ENCODE results near the gene SH3PXD2B. TPM values are rescaled to one million over a fixed set of nuclear protein-coding genes. Genes with fewer than 3 reads are reported as not detected.

Gene SH3PXD2B
- total RNA-seq, 2 experiments from 2014 or later: 0.21 to 0.23 TPM

- POLR2A ChIA-PET: interaction anchor here (0.5 to 1.2 kb wide), 5 partner anchors 94 to 275 kb away, joined by 3 to 7 read pairs (median 3); partner anchors contain the start of genes FBXW11 and STK10
- peaks cover 9% of the 10 kb centered on the region for H3K36me3 Mint-ChIP-seq (ENCODE audit: low read depth)
- CTCF ChIA-PET: interaction anchor here (0.7 to 4.0 kb wide), 22 partner anchors 8 to 371 kb away, joined by 3 to 37 read pairs (median 4); partner anchors contain the start of gene STK10
- no peak for ATAC-seq
- peak overlapping the region; percentile 76 for H3K27ac Mint-ChIP-seq
- peak overlapping the region; percentile 88 for H3K4me3 Mint-ChIP-seq
- DNase-seq: no peak
- peaks cover 22% of the 10 kb centered on the region for H3K4me1 Mint-ChIP-seq (ENCODE audit: low read depth)
- H3K9me3 Mint-ChIP-seq (ENCODE audit: insufficient read depth): no peaks in the 10 kb centered on the region
- peaks cover 5% of the 10 kb centered on the region for H3K27me3 Mint-ChIP-seq (ENCODE audit: low read depth)
Observed at GRCh38 chr5:172282272-172283019, 171.9 kb downstream of the SH3PXD2B start.

GRCh38 chr5:172281346-172281745, 173.0 kb downstream of the SH3PXD2B start:
- Mint-ChIP-seq H3K4me1 (ENCODE audit: low read depth) (peaks cover 22% of the 10 kb centered on the region), H3K27me3 (ENCODE audit: low read depth) (peaks cover 5% of the 10 kb centered on the region), H3K27ac (no peak overlapping the region), H3K9me3 (ENCODE audit: insufficient read depth) (no peaks in the 10 kb centered on the region), H3K36me3 (ENCODE audit: low read depth) (peaks cover 14% of the 10 kb centered on the region), H3K4me3 (no peak overlapping the region)
- no peak for DNase-seq
- ATAC-seq: no peak
- ChIA-PET CTCF (interaction anchor here (1.7 to 4.0 kb wide), 4 partner anchors 14 to 148 kb away, joined by 3 to 37 read pairs (median 12); partner anchors contain the start of gene STK10), POLR2A (no interaction called here)

GRCh38 chr5:172280929-172281328, 173.4 kb downstream of the SH3PXD2B start:
- ChIA-PET POLR2A (no interaction called here), CTCF (interaction anchor here (4.0 kb wide), 1 partner anchor 94 kb away, joined by 37 read pairs; the partner anchor contains the start of gene STK10)
- H3K36me3 Mint-ChIP-seq (ENCODE audit: low read depth): peaks cover 16% of the 10 kb centered on the region
- H3K9me3 Mint-ChIP-seq (ENCODE audit: insufficient read depth): no peaks in the 10 kb centered on the region
- peaks cover 5% of the 10 kb centered on the region for H3K27me3 Mint-ChIP-seq (ENCODE audit: low read depth)
- no peak overlapping the region for H3K27ac Mint-ChIP-seq
- no peak for DNase-seq
- H3K4me1 Mint-ChIP-seq (ENCODE audit: low read depth): peaks cover 22% of the 10 kb centered on the region
- no peak overlapping the region for H3K4me3 Mint-ChIP-seq
- ATAC-seq: no peak

- no peak for ATAC-seq
Observed at GRCh38 chr5:172280317-172280716, 174.0 kb downstream of the SH3PXD2B start.

GRCh38 chr5:172278356-172278755, 176.0 kb downstream of the SH3PXD2B start:
- no peak for ATAC-seq
- Mint-ChIP-seq H3K9me3 (ENCODE audit: insufficient read depth) (no peaks in the 10 kb centered on the region), H3K27me3 (ENCODE audit: low read depth) (no peaks in the 10 kb centered on the region), H3K27ac (no peak overlapping the region), H3K4me3 (no peak overlapping the region), H3K4me1 (ENCODE audit: low read depth) (peaks cover 27% of the 10 kb centered on the region), H3K36me3 (ENCODE audit: low read depth) (peaks cover 30% of the 10 kb centered on the region)
- ChIA-PET CTCF (no interaction called here), POLR2A (no interaction called here)
- DNase-seq: no peak

More at GRCh38 chr5:172280317-172280716, 174.0 kb downstream of the SH3PXD2B start:
- no peaks in the 10 kb centered on the region for H3K9me3 Mint-ChIP-seq (ENCODE audit: insufficient read depth)
- POLR2A ChIA-PET: no interaction called here
- no peak overlapping the region for H3K4me3 Mint-ChIP-seq
- peaks cover 25% of the 10 kb centered on the region for H3K4me1 Mint-ChIP-seq (ENCODE audit: low read depth)
- peaks cover 5% of the 10 kb centered on the region for H3K27me3 Mint-ChIP-seq (ENCODE audit: low read depth)
- H3K27ac Mint-ChIP-seq: no peak overlapping the region
- CTCF ChIA-PET: interaction anchor here (0.6 to 4.0 kb wide), 3 partner anchors 13 to 93 kb away, joined by 3 to 37 read pairs (median 4); partner anchors contain the start of gene STK10
- no peak for DNase-seq
- peaks cover 21% of the 10 kb centered on the region for H3K36me3 Mint-ChIP-seq (ENCODE audit: low read depth)

- Mint-ChIP-seq H3K36me3 (ENCODE audit: low read depth) (peaks cover 30% of the 10 kb centered on the region), H3K9me3 (ENCODE audit: insufficient read depth) (no peaks in the 10 kb centered on the region), H3K4me3 (no peak overlapping the region), H3K27ac (no peak overlapping the region), H3K27me3 (ENCODE audit: low read depth) (no peaks in the 10 kb centered on the region), H3K4me1 (ENCODE audit: low read depth) (peaks cover 11% of the 10 kb centered on the region)
- POLR2A ChIA-PET: no interaction called here
- CTCF ChIA-PET: interaction anchor here (0.6 to 1.3 kb wide), 4 partner anchors 9 to 87 kb away, joined by 3 to 4 read pairs (median 3); no protein-coding TSS in a partner anchor
- ATAC-seq (no peak), DNase-seq (no peak)
Observed at GRCh38 chr5:172276214-172276613, 178.1 kb downstream of the SH3PXD2B start.

Other genes starting within 250 kb of the SH3PXD2B start
- gene UBTD2, start 170.8 kb downstream of the SH3PXD2B start, total RNA-seq: 10 to 100 TPM; 12.0 to 12.8 TPM
- gene NEURL1B, start 186.7 kb upstream of the SH3PXD2B start, total RNA-seq: 1 to 10 TPM; 3.9 to 4.2 TPM

Measured in activated CD8-positive, alpha-beta T cell treated with anti-CD3 and anti-CD28 coated beads, Interleukin-2, amount 10 ng/mL, durations not matched to agents 7 days and 5 days (primary cell).